ENCODE measurements around the gene OASL.

The OASL gene

DNA sequence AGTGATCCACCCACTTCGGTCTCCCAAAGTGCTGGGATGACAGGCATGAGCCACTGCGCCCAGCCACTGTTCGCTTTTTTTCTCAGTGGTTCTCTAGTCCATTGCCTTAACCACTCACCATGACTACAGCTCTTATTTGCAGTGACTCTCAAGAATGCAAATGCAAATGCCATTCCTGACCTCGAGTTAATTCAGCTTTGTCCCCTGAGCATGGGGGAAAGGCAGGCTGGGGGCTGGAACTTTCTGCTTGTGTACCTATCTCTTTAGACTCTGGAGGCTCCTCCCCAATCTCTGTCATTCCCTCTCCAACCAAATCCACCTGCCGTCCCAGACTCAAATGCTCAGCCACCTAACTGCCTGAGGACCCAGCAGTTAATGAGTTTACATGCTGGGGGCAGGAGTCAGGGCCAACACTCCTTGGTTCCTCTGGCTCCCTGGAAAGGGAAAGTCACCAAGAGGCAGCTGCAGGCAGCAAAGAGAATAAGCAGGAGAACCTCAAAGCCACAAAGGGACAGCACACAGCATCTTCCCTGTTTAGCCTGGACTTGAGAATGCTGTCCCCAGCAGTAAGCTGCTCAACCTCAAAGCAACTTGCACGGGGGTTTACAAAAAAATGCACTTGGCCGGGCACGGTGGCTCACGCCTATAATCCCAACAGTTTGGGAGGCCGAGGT, 66.0 kb downstream of the OASL start:
- Mint-ChIP-seq H3K27me3 (ENCODE audit: low read depth) (no peaks in the 10 kb centered on the region), H3K4me3 (peak overlapping the region in 1 of 3 experiments; percentile 62), H3K27ac (peak overlapping the region; percentile 45 to 96 (median 58)), H3K9me3 (no peaks in the 10 kb centered on the region), H3K4me1 (no peaks in the 10 kb centered on the region), H3K36me3 (ENCODE audit: low read depth) (peaks cover 12% of the 10 kb centered on the region)
- TF ChIP-seq, protein P1, sequence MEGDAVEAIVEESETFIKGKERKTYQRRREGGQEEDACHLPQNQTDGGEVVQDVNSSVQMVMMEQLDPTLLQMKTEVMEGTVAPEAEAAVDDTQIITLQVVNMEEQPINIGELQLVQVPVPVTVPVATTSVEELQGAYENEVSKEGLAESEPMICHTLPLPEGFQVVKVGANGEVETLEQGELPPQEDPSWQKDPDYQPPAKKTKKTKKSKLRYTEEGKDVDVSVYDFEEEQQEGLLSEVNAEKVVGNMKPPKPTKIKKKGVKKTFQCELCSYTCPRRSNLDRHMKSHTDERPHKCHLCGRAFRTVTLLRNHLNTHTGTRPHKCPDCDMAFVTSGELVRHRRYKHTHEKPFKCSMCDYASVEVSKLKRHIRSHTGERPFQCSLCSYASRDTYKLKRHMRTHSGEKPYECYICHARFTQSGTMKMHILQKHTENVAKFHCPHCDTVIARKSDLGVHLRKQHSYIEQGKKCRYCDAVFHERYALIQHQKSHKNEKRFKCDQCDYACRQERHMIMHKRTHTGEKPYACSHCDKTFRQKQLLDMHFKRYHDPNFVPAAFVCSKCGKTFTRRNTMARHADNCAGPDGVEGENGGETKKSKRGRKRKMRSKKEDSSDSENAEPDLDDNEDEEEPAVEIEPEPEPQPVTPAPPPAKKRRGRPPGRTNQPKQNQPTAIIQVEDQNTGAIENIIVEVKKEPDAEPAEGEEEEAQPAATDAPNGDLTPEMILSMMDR (IDR thresholded peaks at IDR 0.05; ENCODE audit: unreplicated experiment in 3 of 3): no peak

DNA sequence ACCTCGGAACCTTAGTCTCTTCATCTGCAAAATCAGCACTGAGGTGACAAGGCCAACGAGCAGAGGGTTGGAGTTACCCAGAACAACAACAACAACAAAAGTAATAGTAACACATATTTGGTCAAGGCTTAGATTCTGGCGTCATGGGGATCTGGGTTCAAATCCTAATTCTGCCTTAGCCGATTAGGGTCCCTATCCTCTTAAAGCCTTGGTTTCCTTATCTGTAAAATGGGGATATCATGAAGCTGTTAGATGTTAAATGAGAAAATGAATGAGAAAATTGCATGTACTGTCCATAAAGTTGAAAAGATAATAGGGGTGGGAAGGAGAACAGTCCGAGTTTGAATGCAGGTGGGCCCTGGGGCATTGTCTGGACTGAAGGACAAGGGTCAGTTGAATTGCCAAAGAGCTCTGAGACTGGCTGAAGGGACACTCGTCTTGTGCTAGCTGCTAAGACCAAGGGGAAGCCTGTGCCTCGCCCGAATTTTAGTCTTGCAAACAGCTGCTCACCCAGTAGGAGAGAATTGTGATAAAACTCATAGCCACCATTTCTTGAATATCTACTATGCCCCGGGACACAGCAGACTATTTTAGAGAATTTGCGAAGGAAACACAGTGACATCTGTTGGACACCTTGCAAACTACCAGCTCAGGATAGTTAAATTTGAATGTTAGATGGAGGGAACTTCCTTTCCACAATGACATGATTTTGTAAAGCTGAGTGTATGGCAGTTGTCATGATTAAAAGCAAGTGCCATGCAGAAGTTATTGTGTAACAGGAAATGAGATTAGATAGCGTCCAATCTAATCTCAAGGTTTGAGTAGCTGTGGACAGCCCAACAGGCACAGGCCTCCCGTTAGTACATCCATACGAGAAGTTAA, 67.5 kb downstream of the OASL start:
- TF ChIP-seq, protein P1 (IDR thresholded peaks at IDR 0.05; ENCODE audit: unreplicated experiment in 3 of 3): peak; percentile 68 to 72 (median 69)
- no peaks in the 10 kb centered on the region for H3K27me3 Mint-ChIP-seq (ENCODE audit: low read depth)

DNA sequence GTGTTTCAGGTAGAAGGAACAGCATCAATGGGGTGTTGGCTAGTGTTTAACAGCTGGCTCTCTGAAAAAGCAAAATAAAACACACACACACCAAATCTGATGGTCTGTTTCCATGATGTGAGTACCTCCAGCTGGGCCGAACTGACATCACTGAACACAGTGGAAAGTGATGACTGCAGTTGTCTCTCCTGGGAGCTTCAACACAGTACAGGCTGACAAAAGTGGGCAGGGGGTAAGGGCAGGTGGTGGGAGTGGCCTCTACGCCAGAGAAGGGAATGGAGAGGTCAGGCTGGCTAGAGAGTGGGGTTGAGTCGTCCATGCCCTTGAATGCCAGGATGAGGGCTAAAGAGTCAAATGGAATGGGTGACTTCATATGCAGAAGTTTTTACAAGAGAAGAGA, 68.7 kb downstream of the OASL start:
- H3K4me1 Mint-ChIP-seq: no peaks in the 10 kb centered on the region
- TF ChIP-seq, protein P1 (IDR thresholded peaks at IDR 0.05; ENCODE audit: unreplicated experiment in 3 of 3): no peak
- no peaks in the 10 kb centered on the region for H3K9me3 Mint-ChIP-seq
- H3K36me3 Mint-ChIP-seq (ENCODE audit: low read depth): peaks cover 16% of the 10 kb centered on the region
- H3K4me3 Mint-ChIP-seq: no peak overlapping the region
- H3K27ac Mint-ChIP-seq: peak overlapping the region in 1 of 3 experiments; percentile 27
- H3K27me3 Mint-ChIP-seq (ENCODE audit: low read depth): no peaks in the 10 kb centered on the region

More for the DNA sequence above, 67.5 kb downstream of the OASL start:
- Mint-ChIP-seq H3K27ac (peak overlapping the region in 2 of 3 experiments; percentile 58 to 73), H3K36me3 (ENCODE audit: low read depth) (peaks cover 16% of the 10 kb centered on the region), H3K4me1 (no peaks in the 10 kb centered on the region), H3K9me3 (no peaks in the 10 kb centered on the region), H3K4me3 (no peak overlapping the region)
